Measurements from ENCODE around the gene KCNAB2. TPM values are rescaled to one million over a fixed set of nuclear protein-coding genes. Genes with fewer than 3 reads are reported as not detected.

KCNAB2 gene
- total and polyA plus RNA-seq, 2 donors (not counting 1 experiment from before 2014, with no cell fraction given) = 90.7 to 143 TPM

DNA sequence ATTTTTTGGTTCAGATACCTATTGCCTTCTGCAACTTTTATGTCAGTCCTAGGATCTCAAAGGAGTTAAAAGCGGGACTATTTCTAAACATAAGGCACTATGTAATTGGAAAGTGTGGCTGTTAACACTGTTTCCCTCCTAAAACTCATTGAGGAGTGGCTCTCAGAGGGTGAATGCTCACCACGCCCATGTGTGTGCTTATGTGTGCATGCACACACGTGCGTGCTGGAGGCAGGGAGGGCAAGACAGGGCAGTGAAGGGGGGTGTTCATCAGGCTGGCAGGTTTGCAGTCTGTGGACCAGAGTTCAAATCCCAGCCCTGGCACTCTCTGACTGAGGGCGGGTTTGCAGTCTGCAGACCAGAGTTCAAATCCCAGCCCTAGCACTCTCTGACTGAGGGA lies 22.4 kb downstream of the KCNAB2 start:
- H2AFZ ChIP-seq (ENCODE audit: insufficient read depth, low read depth, low read length, poor library complexity, severe bottlenecking) = no peak overlapping the region
- ChIA-PET POLR2A (no interaction called here), CTCF (no interaction called here)
- DNase-seq (no peak), ATAC-seq (ENCODE audit: low read depth) (no peak)
- H3K27me3 ChIP-seq (replicated peaks in 1 of 4; ENCODE audit: control extremely low read depth in 1 of 4, control insufficient read depth in 3 of 4, insufficient read depth in 4 of 4, low read length in 3 of 4) = no peaks in the 10 kb centered on the region
- no peaks in the 10 kb centered on the region for H3K9me3 Mint-ChIP-seq (ENCODE audit: insufficient read depth)
- no peak overlapping the region for H3K4me3 ChIP-seq (ENCODE audit: control extremely low read depth in 1 of 5, extremely low read depth in 1 of 5, insufficient read depth in 1 of 5, low read depth in 2 of 5, low read length in 4 of 5)
- H3K27ac ChIP-seq (ENCODE audit: low read length in 2 of 2) = no peak overlapping the region
- H3K9me3 ChIP-seq (ENCODE audit: control extremely low read depth in 1 of 3, control insufficient read depth in 2 of 3, insufficient read depth in 1 of 3, low read length in 2 of 3) = no peaks in the 10 kb centered on the region
- H3K79me2 ChIP-seq (ENCODE audit: control insufficient read depth, insufficient read depth, low read length) = no peaks in the 10 kb centered on the region
- H3K4me1 ChIP-seq (ENCODE audit: control insufficient read depth in 2 of 2, insufficient read depth in 2 of 2, low read length in 2 of 2) = no peaks in the 10 kb centered on the region
- H4K20me1 ChIP-seq (ENCODE audit: control insufficient read depth, insufficient read depth, low read length, poor library complexity, severe bottlenecking) = peaks cover 64% of the 10 kb centered on the region
- intact Hi-C loops (cut with micrococcal nuclease) = no loop called here
- H3K36me3 ChIP-seq (replicated peaks in 1 of 2; ENCODE audit: control extremely low read depth in 1 of 2, control insufficient read depth in 1 of 2, extremely low read depth in 1 of 2, insufficient read depth in 2 of 2, low read length in 1 of 2) = peaks cover 0 to 18% of the 10 kb centered on the region in 2 experiments
- H3K27ac Mint-ChIP-seq = no peak overlapping the region
- no peak for TF ChIP-seq EZH2 (IDR thresholded peaks at IDR 0.05; ENCODE audit: borderline replicate concordance, insufficient read depth, low read depth, low read length, poor library complexity, severe bottlenecking)
- TF ChIP-seq CTCF (IDR thresholded peaks at IDR 0.05) = no peak
- H3K4me3 Mint-ChIP-seq = no peak overlapping the region
- no peaks in the 10 kb centered on the region for H3K27me3 Mint-ChIP-seq
- 96% methylated on average over 3 of the region's 5 CpGs for WGBS (ENCODE audit: insufficient coverage)
- H3K9ac ChIP-seq (ENCODE audit: low read length) = no peak overlapping the region
- no peak overlapping the region for H3K4me2 ChIP-seq (replicated peaks; ENCODE audit: low read depth, low read length, poor library complexity, severe bottlenecking)
- H3K4me1 Mint-ChIP-seq = no peaks in the 10 kb centered on the region

GRCh38 chr1:6068932-6069331 lies 23.2 kb downstream of the KCNAB2 start:
- no peak overlapping the region for H3K9ac ChIP-seq (ENCODE audit: low read length)
- no peak overlapping the region for H3K27ac ChIP-seq (ENCODE audit: low read length in 2 of 2)
- ATAC-seq (ENCODE audit: low read depth) (no peak), DNase-seq (no peak)
- H3K9me3 ChIP-seq (ENCODE audit: control extremely low read depth in 1 of 3, control insufficient read depth in 2 of 3, insufficient read depth in 1 of 3, low read length in 2 of 3) = no peaks in the 10 kb centered on the region
- peaks cover 0 to 22% of the 10 kb centered on the region in 2 experiments for H3K36me3 ChIP-seq (replicated peaks in 1 of 2; ENCODE audit: control extremely low read depth in 1 of 2, control insufficient read depth in 1 of 2, extremely low read depth in 1 of 2, insufficient read depth in 2 of 2, low read length in 1 of 2)
- no peaks in the 10 kb centered on the region for H3K9me3 Mint-ChIP-seq (ENCODE audit: insufficient read depth)
- ChIA-PET CTCF (no interaction called here), POLR2A (no interaction called here)
- H4K20me1 ChIP-seq (ENCODE audit: control insufficient read depth, insufficient read depth, low read length, poor library complexity, severe bottlenecking) = peaks cover 57% of the 10 kb centered on the region
- H2AFZ ChIP-seq (ENCODE audit: insufficient read depth, low read depth, low read length, poor library complexity, severe bottlenecking) = no peak overlapping the region
- H3K79me2 ChIP-seq (ENCODE audit: control insufficient read depth, insufficient read depth, low read length) = no peaks in the 10 kb centered on the region
- 95% methylated on average over 8 of the region's 9 CpGs for WGBS (ENCODE audit: insufficient coverage)
- TF ChIP-seq EZH2 (IDR thresholded peaks at IDR 0.05; ENCODE audit: borderline replicate concordance, insufficient read depth, low read depth, low read length, poor library complexity, severe bottlenecking) (no peak), CTCF (IDR thresholded peaks at IDR 0.05) (no peak)
- H3K4me1 Mint-ChIP-seq = no peaks in the 10 kb centered on the region
- no peak overlapping the region for H3K4me3 ChIP-seq (ENCODE audit: control extremely low read depth in 1 of 5, extremely low read depth in 1 of 5, insufficient read depth in 1 of 5, low read depth in 2 of 5, low read length in 4 of 5)
- no peak overlapping the region for H3K27ac Mint-ChIP-seq
- no peaks in the 10 kb centered on the region for H3K4me1 ChIP-seq (ENCODE audit: control insufficient read depth in 2 of 2, insufficient read depth in 2 of 2, low read length in 2 of 2)
- no peaks in the 10 kb centered on the region for H3K27me3 Mint-ChIP-seq
- H3K4me3 Mint-ChIP-seq = no peak overlapping the region
- no peaks in the 10 kb centered on the region for H3K27me3 ChIP-seq (replicated peaks in 1 of 4; ENCODE audit: control extremely low read depth in 1 of 4, control insufficient read depth in 3 of 4, insufficient read depth in 4 of 4, low read length in 3 of 4)
- no peak overlapping the region for H3K4me2 ChIP-seq (replicated peaks; ENCODE audit: low read depth, low read length, poor library complexity, severe bottlenecking)
- intact Hi-C loops (cut with micrococcal nuclease) = no loop called here
